ENCODE results near the gene RGS18.

DNA sequence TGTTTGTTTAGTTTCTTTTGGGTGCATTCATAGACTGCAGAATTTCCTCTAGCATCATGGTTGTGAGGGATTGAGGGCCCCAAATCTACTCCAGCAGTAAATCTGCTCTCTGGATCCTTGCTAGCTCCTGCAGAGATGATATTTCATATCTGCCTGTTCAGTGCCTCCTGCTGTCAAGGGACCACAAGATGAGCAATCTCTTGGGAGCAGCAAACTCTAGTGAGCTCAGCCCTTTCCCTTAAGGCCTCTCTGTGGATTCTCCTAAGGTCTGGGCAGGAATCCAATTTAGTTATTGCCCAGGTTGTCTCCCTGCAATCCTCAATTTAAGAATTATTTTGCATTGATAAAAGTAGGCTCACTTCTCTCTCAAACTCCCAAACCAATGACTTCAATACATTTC is 76.9 kb downstream of the RGS18 start:
- TF ChIP-seq, protein P1, sequence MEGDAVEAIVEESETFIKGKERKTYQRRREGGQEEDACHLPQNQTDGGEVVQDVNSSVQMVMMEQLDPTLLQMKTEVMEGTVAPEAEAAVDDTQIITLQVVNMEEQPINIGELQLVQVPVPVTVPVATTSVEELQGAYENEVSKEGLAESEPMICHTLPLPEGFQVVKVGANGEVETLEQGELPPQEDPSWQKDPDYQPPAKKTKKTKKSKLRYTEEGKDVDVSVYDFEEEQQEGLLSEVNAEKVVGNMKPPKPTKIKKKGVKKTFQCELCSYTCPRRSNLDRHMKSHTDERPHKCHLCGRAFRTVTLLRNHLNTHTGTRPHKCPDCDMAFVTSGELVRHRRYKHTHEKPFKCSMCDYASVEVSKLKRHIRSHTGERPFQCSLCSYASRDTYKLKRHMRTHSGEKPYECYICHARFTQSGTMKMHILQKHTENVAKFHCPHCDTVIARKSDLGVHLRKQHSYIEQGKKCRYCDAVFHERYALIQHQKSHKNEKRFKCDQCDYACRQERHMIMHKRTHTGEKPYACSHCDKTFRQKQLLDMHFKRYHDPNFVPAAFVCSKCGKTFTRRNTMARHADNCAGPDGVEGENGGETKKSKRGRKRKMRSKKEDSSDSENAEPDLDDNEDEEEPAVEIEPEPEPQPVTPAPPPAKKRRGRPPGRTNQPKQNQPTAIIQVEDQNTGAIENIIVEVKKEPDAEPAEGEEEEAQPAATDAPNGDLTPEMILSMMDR (IDR thresholded peaks at IDR 0.05): no peak
- TF ChIP-seq EZH2 (IDR thresholded peaks at IDR 0.05; ENCODE audit: borderline replicate concordance, insufficient read depth, low read depth, low read length, poor library complexity, severe bottlenecking): no peak

Measured in B cell (primary cell).